CD4-positive, alpha-beta memory T cell (primary cell): ENCODE results near the gene TEKTIP1. TPM values are rescaled to one million over a fixed set of nuclear protein-coding genes. Genes with fewer than 3 reads are reported as not detected.
A peak's percentile ranks its signal among the peaks of the same experiment; 100 is the strongest.

Experiments
- CTCF ChIA-PET: fragments of 350-600 bp; sonication (Branson Sonifier 250); formaldehyde crosslinking; loops from one replicate; lab custom pipeline; 2021; ENCODE audit warnings: inconsistent platforms; ENCODE audit not compliant: partially characterized antibody; lab: Charles Lee
- POLR2A ChIA-PET: fragments of 350-600 bp; sonication (Branson Sonifier 250); formaldehyde crosslinking; loops from one replicate; lab custom pipeline; 2021; ENCODE audit not compliant: partially characterized antibody; lab: Charles Lee
- DNase-seq, 5 donors: peaks; one replicate each; pipeline versions ENCODE4 v3.0.0 to v3.0.0-alpha.2; 2020 to 2022; ENCODE audit warnings: mixed read lengths in 1 of 5
- H3K27ac ChIP-seq: one replicate; pipeline ENCODE4 v1.7.0; 2013; ENCODE audit warnings: low read depth, low read length
- H3K27me3 ChIP-seq: 2 replicates; pipeline ENCODE4 v1.7.0; 2013; ENCODE audit warnings: mild to moderate bottlenecking, low read length, moderate library complexity; ENCODE audit not compliant: insufficient read depth
- H3K36me3 ChIP-seq: 2 replicates; pipeline ENCODE4 v1.7.0; 2013; ENCODE audit warnings: mild to moderate bottlenecking, low read length, moderate library complexity; ENCODE audit not compliant: insufficient read depth
- H3K4me1 ChIP-seq: 2 replicates; pipeline ENCODE4 v1.7.0; 2013; ENCODE audit warnings: mild to moderate bottlenecking, low read length, moderate library complexity; ENCODE audit not compliant: insufficient read depth
- H3K4me3 ChIP-seq, 2 donors: one replicate each; pipeline ENCODE4 v1.7.0; 2013; ENCODE audit warnings: low read length in 2 of 2, mild to moderate bottlenecking in 1 of 2
- H3K9me3 ChIP-seq, 2 donors: one replicate each; pipeline ENCODE4 v1.7.0; 2013; ENCODE audit warnings: low read length in 2 of 2, control low read depth in 1 of 2; ENCODE audit not compliant: control insufficient read depth in 1 of 2
- H3K27ac Mint-ChIP-seq, 7 donors: one replicate each; pipeline ENCODE4 v1.8.0; 2020 to 2021; ENCODE audit warnings: mixed read lengths in 7 of 7, mild to moderate bottlenecking in 6 of 7, inconsistent platforms in 3 of 7, moderate library complexity in 3 of 7
- H3K27me3 Mint-ChIP-seq, 2 donors: one replicate each; pipeline ENCODE4 v1.8.0; 2020 to 2021; ENCODE audit warnings: mixed read lengths in 2 of 2
- H3K36me3 Mint-ChIP-seq, 2 donors: one replicate each; pipeline ENCODE4 v1.8.0; 2020 to 2021; ENCODE audit warnings: mixed read lengths in 2 of 2, inconsistent platforms in 1 of 2, mild to moderate bottlenecking in 1 of 2
- H3K4me1 Mint-ChIP-seq, 4 donors: one replicate each; pipeline ENCODE4 v1.8.0; 2020 to 2021; ENCODE audit warnings: mixed read lengths in 4 of 4, mild to moderate bottlenecking in 1 of 4
- H3K4me3 Mint-ChIP-seq, 8 donors: one replicate each; pipeline ENCODE4 v1.8.0; 2020 to 2021; ENCODE audit warnings: mixed read lengths in 8 of 8, mild to moderate bottlenecking in 7 of 8, moderate library complexity in 6 of 8, inconsistent platforms in 3 of 8
- H3K9me3 Mint-ChIP-seq, 8 donors: one replicate each; pipeline ENCODE4 v1.8.0; 2020 to 2021; ENCODE audit warnings: mixed read lengths in 8 of 8, mild to moderate bottlenecking in 5 of 8, inconsistent platforms in 3 of 8, moderate library complexity in 1 of 8
- intact Hi-C: fragments of 100-400 bp; cut with micrococcal nuclease; formaldehyde crosslinking; loops from one replicate; pipeline ENCODE4 v1.15.1; 2023
- polyA plus RNA-seq, 2 donors: library from polyadenylated mRNA; unstranded; fragments of 300-500 nt; fragmentation: Illumina TruSeq; gene quantifications; one replicate each; pipeline ENCODE4 v1.2.3, GENCODE V29; 2021
- total RNA-seq, 2 experiments: library from RNA; stranded (reverse); gene quantifications; one replicate each; pipeline ENCODE4 v1.2.3, GENCODE V29; 2021

The TEKTIP1 gene
- total and polyA plus RNA-seq, 4 experiments from 2014 or later, result 0.55 to 10.6 (median 8.1) TPM; not detected in 1

DNA sequence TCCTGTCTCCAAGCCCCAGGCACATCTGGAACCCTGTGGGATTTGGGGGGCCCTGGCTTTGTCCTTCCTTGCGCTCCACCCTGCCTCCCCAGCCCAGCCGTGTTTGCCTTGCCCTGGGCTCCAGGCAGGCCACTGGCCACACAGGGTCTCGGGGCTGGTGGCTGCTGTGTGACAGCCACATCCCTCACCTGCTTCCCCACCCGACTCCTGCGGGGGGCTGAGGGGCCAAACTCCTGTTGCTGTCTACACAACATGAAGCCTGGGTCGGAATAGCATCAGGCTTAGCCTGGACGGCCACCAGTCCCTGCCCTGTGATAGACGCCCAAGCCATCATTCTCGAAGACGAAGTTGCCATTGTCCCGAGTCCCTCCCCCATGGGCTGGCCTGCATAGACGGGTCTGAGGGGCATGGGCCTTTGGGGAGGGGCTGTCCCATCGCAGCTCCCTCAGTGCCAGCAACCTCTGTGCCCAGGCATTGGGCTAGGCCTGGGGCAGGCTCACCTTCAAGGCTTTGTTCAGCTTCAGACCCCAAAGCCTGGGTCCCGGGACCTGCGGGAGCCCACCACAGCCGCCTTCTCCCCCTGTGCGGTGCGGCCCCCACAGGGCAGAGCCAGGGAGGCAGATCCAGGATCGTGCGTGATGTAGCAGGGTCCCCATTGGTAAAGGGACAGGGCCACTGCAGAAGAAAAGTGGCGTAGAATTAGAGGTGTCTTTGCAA lies 15.5 kb upstream of the TEKTIP1 start:
- H3K27ac ChIP-seq, result no peak overlapping the region
- no peak overlapping the region for H3K4me3 ChIP-seq
- Mint-ChIP-seq H3K36me3 (peaks cover 8 to 25% of the 10 kb centered on the region in 2 donors), H3K4me1 (peaks cover 4 to 15% (median 6%) of the 10 kb centered on the region in 4 donors), H3K9me3 (no peaks in the 10 kb centered on the region), H3K27me3 (no peaks in the 10 kb centered on the region), H3K4me3 (no peak overlapping the region), H3K27ac (no peak overlapping the region)
- DNase-seq, result no peak
- intact Hi-C loops, result no loop called here
- no peaks in the 10 kb centered on the region for H3K27me3 ChIP-seq
- no peaks in the 10 kb centered on the region for H3K4me1 ChIP-seq
- no peaks in the 10 kb centered on the region for H3K9me3 ChIP-seq
- peaks cover 38% of the 10 kb centered on the region for H3K36me3 ChIP-seq
- ChIA-PET CTCF (no interaction called here), POLR2A (interaction anchor here (0.9 kb wide), 1 partner anchor 22 kb away, joined by 3 read pairs; no protein-coding TSS in a partner anchor)

GRCh38 chr19:3524078-3524842 lies 14.7 kb upstream of the TEKTIP1 start:
- peaks cover 8 to 21% of the 10 kb centered on the region in 2 donors for H3K36me3 Mint-ChIP-seq

GRCh38 chr19:3524904-3525451 lies 14.0 kb upstream of the TEKTIP1 start:
- Mint-ChIP-seq H3K27me3 (no peaks in the 10 kb centered on the region), H3K4me3 (no peak overlapping the region), H3K9me3 (no peaks in the 10 kb centered on the region), H3K4me1 (peaks cover 4 to 10% (median 5%) of the 10 kb centered on the region in 4 donors), H3K36me3 (peaks cover 8 to 21% of the 10 kb centered on the region in 2 donors), H3K27ac (no peak overlapping the region)
- no peak for DNase-seq
- intact Hi-C loops, result no loop called here
- Histone ChIP-seq H3K27me3 (no peaks in the 10 kb centered on the region), H3K27ac (no peak overlapping the region), H3K9me3 (no peaks in the 10 kb centered on the region), H3K36me3 (peaks cover 33% of the 10 kb centered on the region), H3K4me3 (no peak overlapping the region), H3K4me1 (no peaks in the 10 kb centered on the region)
- POLR2A ChIA-PET, result no interaction called here
- CTCF ChIA-PET, result no interaction called here

More at GRCh38 chr19:3524078-3524842, 14.7 kb upstream of the TEKTIP1 start:
- Mint-ChIP-seq H3K27me3 (no peaks in the 10 kb centered on the region), H3K4me3 (no peak overlapping the region), H3K4me1 (peaks cover 4 to 10% (median 5%) of the 10 kb centered on the region in 4 donors), H3K9me3 (no peaks in the 10 kb centered on the region), H3K27ac (no peak overlapping the region)
- intact Hi-C loops, result no loop called here
- Histone ChIP-seq H3K4me3 (no peak overlapping the region), H3K27me3 (no peaks in the 10 kb centered on the region), H3K27ac (no peak overlapping the region), H3K36me3 (peaks cover 33% of the 10 kb centered on the region), H3K9me3 (no peaks in the 10 kb centered on the region), H3K4me1 (no peaks in the 10 kb centered on the region)
- POLR2A ChIA-PET, result no interaction called here
- no peak for DNase-seq
- CTCF ChIA-PET, result no interaction called here

DNA sequence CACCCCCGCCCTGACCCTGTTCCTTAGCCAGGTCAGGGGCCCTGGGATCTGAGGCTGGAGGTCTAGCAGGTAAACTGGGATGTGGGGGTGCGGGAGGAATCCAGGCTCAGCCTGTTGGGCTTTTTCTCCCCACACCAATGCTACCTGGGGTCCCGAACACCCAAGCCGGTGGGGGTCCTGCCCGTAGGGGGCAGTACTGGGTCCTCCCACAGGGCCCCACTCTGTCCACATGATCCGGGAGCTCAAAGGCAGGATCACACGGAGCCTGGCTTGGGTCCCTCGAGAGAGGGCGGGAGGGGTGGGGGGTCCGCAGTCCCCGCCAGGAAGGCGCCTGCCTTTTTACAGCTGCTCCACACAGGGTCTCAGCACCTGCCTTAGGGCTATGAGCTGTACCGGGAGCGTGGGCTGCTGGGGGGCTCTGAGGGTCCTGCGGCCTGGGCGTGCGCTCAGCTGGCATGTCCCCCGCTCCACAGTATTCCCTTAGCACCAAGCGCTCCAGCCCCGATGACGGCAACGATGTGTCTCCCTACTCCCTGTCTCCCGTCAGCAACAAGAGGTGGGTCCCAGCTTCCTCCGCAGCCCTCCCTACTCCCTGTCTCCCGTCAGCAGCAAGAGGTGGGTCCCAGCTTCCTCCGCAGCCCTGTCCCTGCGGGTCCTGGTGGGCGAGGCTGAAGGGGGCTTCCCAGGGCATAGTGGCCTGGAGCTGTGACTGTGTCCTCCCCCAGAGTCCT lies 12.3 kb upstream of the TEKTIP1 start:
- ChIA-PET CTCF (no interaction called here), POLR2A (interaction anchor here (0.8 to 2.1 kb wide), 2 partner anchors 9 to 30 kb away, joined by 3 to 8 read pairs; partner anchors contain the start of gene MFSD12)
- H3K27ac Mint-ChIP-seq, result peak overlapping the region in 1 of 7 donors; percentile 55
- no peaks in the 10 kb centered on the region for H3K27me3 Mint-ChIP-seq
- H3K9me3 Mint-ChIP-seq, result no peaks in the 10 kb centered on the region
- intact Hi-C loops, result no loop called here
- DNase-seq, result no peak
- H3K4me1 Mint-ChIP-seq, result peaks cover 0 to 3% (median under 1%) of the 10 kb centered on the region in 4 donors
- Histone ChIP-seq H3K27me3 (no peaks in the 10 kb centered on the region), H3K36me3 (peaks cover 44% of the 10 kb centered on the region), H3K4me3 (no peak overlapping the region), H3K9me3 (no peaks in the 10 kb centered on the region), H3K27ac (no peak overlapping the region), H3K4me1 (no peaks in the 10 kb centered on the region)
- peaks cover 8 to 21% of the 10 kb centered on the region in 2 donors for H3K36me3 Mint-ChIP-seq
- H3K4me3 Mint-ChIP-seq, result no peak overlapping the region

DNA sequence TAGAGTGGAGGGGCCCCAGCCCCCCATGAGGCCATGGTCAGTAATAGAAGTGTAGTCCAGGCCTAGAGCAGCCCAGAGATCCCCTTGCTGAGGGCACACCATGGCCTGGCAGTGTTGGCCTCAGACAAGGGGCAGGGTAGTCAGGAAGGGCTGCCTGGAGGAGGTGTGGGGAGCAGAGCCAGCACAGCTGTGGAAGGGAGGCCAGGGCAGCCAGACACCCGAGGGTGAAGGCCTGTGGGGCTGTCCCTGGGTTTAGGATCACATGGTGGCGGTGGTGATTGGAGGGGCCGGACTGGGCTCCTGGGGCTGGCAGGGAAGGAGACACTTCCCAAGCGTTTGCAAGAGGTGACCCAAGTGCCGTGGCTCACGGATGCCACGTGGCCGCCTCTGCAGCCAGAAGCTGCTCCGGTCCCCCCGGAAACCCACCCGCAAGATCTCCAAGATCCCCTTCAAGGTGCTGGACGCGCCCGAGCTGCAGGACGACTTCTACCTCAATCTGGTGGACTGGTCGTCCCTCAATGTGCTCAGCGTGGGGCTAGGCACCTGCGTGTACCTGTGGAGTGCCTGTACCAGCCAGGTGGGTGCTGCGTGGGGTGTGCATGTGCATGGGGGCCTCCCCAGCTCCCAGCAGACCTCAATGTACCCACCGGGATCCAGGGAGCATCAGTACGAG lies 11.6 kb upstream of the TEKTIP1 start:
- H3K9me3 ChIP-seq, result no peaks in the 10 kb centered on the region
- H3K4me1 ChIP-seq, result no peaks in the 10 kb centered on the region
- Mint-ChIP-seq H3K4me1 (peaks cover 0 to 1% (median 0%) of the 10 kb centered on the region in 4 donors), H3K36me3 (peaks cover 8 to 19% of the 10 kb centered on the region in 2 donors), H3K27ac (peak overlapping the region in 1 of 7 donors; percentile 55), H3K27me3 (no peaks in the 10 kb centered on the region), H3K4me3 (no peak overlapping the region), H3K9me3 (no peaks in the 10 kb centered on the region)
- DNase-seq, result no peak
- ChIA-PET POLR2A (interaction anchor here (0.8 to 2.1 kb wide), 2 partner anchors 9 to 30 kb away, joined by 3 to 8 read pairs; partner anchors contain the start of gene MFSD12), CTCF (no interaction called here)
- peaks cover 48% of the 10 kb centered on the region for H3K36me3 ChIP-seq
- no peaks in the 10 kb centered on the region for H3K27me3 ChIP-seq
- H3K4me3 ChIP-seq, result no peak overlapping the region
- H3K27ac ChIP-seq, result no peak overlapping the region
- intact Hi-C loops, result no loop called here

- Histone ChIP-seq H3K27me3 (no peaks in the 10 kb centered on the region), H3K4me1 (no peaks in the 10 kb centered on the region), H3K36me3 (peaks cover 54% of the 10 kb centered on the region), H3K9me3 (no peaks in the 10 kb centered on the region), H3K27ac (no peak overlapping the region), H3K4me3 (no peak overlapping the region)
- Mint-ChIP-seq H3K4me3 (no peak overlapping the region), H3K36me3 (peaks cover 8 to 20% of the 10 kb centered on the region in 2 donors), H3K9me3 (no peaks in the 10 kb centered on the region), H3K27me3 (no peaks in the 10 kb centered on the region), H3K4me1 (peaks cover 0 to 1% (median 0%) of the 10 kb centered on the region in 4 donors), H3K27ac (no peak overlapping the region)
- ChIA-PET POLR2A (interaction anchor here (2.1 kb wide), 1 partner anchor 29 kb away, joined by 8 read pairs; the partner anchor contains the start of gene MFSD12), CTCF (no interaction called here)
- intact Hi-C loops, result no loop called here
- DNase-seq, result no peak
Observed at GRCh38 chr19:3528080-3528479, 10.9 kb upstream of the TEKTIP1 start.
